HG03139 (cell line): ENCODE data around the gene FOXN1.

Source experiments
- ATAC-seq: cut with Tn5 transposase; IDR thresholded peaks from one replicate; pipeline ENCODE4 v1.9.1; 2021; ENCODE audit not compliant: unreplicated experiment

The FOXN1 gene

DNA sequence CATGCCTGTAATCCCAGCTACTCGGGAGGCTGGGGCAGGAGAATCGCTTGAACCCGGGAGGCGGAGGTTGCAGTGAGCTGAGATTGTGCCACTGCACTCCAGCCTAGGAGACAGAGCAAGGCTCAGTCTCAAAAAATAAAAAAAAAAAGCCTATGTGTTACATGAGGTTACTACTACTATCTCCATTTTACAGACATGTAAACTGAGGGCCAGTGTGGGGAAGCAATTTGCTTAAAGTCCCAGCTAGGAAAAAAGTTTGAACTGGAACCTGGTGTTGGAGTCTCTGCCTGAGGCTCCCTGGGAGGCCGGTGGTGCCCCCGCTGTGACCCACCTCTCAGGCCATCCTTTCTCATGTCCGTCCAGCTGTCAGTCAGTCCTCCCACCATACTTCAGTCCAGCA, 28.2 kb upstream of the FOXN1 start:
- no peak for ATAC-seq

- ATAC-seq: no peak
These were observed 27.2 kb upstream of the FOXN1 start for GRCh38 chr17:28478712-28479615.

GRCh38 chr17:28480278-28480677, 25.9 kb upstream of the FOXN1 start:
- no peak for ATAC-seq

- no peak for ATAC-seq
These were observed 25.2 kb upstream of the FOXN1 start for GRCh38 chr17:28480799-28481571.

DNA sequence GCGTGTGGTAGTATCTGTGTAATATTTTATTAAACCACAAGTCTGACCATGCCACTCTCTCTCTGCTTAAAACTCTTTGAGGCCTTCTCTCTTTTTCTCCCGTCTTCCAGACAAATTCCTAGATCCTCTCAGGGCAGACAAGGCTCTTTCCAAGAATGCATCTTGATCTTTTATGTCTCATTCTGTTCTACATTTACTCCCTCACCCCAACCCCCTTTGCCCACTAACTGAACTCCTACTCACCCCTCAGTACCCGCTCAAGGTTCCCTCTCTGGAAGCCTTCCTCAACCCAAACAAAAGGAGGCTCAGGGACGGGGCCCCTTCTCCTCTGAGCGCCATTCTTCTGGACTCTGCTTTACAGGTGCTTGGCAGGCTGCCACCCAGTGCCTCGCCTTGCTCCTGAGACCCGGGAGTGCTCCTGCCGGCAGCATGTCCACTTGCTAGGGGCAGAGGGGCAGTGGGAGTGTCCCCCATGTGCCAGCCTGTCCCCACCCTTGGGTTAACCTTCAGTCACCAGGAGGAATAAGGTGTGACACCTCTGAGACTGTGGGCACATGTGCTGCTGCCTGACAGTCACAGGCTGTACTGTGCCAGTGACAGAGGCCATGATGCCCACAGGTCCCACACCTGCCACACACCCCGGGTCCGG, 23.5 kb upstream of the FOXN1 start:
- ATAC-seq: no peak

DNA sequence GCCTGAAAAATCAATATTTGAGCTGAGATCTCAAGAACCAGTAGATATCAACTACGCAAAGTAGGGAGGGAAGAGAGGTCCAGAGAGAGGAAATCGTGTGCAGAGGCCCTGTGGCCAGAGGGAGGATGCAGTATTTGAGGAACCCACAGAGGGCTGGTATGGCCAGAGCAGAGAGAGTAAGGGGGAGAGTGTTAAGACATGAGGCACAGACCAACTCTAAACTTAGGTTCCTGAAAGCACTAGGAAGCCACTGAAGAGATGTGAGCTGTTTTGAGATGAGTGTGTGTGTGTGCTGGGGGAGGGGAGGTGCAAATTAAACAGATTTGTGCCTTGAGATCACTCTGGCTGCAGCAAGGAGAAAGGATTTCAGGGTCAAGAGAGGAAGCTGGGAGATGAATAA, 21.9 kb upstream of the FOXN1 start:
- peak; percentile 55 for ATAC-seq

DNA sequence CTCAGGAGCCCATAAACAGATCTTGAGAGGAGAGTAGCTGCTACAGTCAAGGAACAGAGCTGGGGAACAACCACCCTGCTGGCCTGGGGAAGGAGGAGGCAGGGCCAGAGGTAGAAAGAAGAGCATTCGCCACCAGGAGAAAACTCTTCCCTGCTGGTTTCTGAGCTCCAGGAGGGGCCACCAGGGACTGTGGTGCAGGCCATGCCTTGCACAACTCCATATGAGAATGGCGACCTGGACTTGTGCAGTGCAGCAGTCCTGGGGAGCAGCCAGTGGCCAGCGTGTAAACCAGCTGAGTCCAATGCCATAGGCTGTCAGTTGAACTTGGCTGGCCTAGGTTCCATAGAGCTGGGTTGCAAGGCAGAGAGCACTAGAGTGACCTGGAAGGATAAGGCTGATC, 21.1 kb upstream of the FOXN1 start:
- no peak for ATAC-seq

DNA sequence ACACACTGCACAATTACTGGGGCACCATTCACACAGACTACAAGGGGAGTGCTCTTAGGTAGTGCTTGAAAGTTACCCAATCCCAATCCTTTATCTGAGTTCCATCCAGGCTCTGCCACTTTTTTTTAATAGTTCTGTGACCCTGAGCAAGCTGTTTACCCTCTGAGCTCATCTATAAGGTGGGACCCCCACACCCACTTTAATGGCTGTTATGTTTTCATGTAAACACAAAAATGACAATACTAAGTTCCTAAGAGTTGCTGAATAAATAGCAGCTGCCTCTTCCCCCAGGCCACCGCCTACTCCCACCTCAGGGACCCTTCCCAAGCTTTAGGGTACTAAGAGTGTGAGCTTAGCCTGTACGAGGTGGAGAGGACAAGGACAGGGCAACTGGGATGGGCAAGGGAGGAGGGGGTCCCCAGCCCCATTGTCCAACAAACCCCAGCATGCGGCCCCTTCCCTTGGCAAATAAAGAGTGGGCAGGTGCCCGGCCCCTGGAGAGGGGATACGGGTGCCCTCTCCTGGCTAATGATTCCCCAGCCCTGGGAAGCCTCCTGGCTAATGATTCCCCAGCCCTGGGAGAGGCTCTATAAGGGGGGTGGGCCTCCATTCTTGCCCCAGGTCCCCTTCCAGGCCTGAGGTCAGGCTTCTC, 18.1 kb upstream of the FOXN1 start:
- no peak for ATAC-seq

- ATAC-seq: no peak
These were observed 17.4 kb upstream of the FOXN1 start for GRCh38 chr17:28488533-28489276.

- no peak for ATAC-seq
These were observed 14.9 kb upstream of the FOXN1 start for GRCh38 chr17:28491286-28491685.

DNA sequence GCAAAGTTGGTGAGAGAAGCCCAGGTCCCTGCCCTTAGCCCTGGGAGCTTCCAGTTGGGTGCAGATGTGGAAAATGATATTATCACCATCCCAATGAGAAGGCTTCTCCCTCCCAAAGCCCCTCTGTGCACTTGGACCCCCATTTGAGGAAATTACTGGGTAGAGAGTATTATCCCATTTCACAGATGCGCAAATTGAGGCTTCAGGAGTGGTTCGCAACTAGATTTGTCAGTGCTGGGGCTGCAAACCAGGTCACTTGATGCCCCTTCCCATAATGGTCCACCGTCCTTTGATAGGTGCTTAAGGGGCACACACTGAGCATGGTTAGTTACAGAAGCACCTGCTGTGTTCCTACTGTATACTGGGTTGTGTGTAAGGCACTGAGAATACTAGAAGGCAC, 14.3 kb upstream of the FOXN1 start:
- ATAC-seq: no peak

- no peak for ATAC-seq
These were observed 13.5 kb upstream of the FOXN1 start for GRCh38 chr17:28492352-28493310.

GRCh38 chr17:28493460-28493859, 12.7 kb upstream of the FOXN1 start:
- ATAC-seq: no peak

GRCh38 chr17:28494445-28495188, 11.5 kb upstream of the FOXN1 start:
- ATAC-seq: no peak

- no peak for ATAC-seq
These were observed 10.5 kb upstream of the FOXN1 start for GRCh38 chr17:28495635-28496034.

DNA sequence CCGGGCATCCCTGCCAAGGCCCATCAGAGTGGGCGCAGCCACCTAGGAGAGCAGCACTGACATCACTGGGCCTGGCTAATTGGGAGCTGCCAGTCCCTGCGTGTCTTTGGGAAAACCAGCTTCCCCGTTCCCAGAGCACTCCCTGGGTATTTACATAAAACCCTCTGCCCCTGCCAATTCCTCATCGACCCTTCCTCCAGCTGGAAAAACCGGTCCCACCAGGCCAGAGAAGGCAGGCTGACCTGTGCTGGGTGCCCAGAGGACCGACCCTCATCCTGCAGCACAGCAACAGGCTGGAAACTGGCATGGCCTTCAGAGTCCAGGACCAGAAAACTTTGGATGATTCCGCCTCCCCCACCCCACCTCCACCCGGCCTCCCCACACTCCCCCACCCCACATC, 8.2 kb upstream of the FOXN1 start:
- ATAC-seq: no peak

DNA sequence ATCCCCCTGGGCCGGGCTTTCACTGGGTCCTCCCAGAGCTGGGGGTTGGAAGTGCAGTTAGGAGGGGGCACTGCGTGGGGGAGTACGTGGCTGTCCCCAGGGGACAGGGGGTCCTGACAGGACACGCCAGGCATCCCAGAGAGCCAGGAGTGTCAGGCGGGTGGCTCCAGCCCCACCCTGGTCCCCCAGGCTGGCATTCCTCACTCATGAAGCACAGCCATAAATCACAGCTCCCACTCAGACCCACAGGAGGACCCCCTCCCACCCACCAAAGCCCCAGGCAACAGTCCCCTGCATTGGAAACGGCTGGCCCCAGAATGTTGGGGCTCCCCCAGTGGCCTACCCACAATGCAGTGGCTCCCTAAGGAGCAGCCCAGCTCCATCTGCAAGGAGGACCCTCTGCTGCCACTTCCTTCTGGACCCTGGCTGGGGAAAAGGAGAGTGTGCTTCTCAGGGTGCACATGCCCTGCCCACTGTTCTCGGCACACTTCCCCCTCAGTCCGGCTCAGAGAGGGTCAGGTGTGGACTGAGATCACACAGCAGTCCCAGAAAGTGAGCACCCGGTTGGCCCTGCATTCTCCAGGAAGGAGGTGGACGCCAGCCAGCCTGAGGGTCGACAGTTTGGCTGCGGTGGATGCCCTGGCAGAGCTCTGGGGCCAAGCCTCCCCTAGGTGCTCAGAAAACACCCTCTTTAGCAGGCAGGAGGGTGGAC, 7.3 kb upstream of the FOXN1 start:
- no peak for ATAC-seq

- no peak for ATAC-seq
These were observed 6.8 kb upstream of the FOXN1 start for GRCh38 chr17:28499364-28499664.
